Transverse colon (tissue), 4 donors: ENCODE data around the gene ABRACL. TPM values are rescaled to one million over a fixed set of nuclear protein-coding genes. Genes with fewer than 3 reads are reported as not detected.

Experiments
- DNase-seq: peaks from one replicate; pipeline ENCODE4 v3.0.0-alpha.2; 2019
- H3K27ac ChIP-seq, 4 donors: fragments of 200-600 bp; sonication (generic); 2 replicates each; pipeline ENCODE4 v1.5.1; 2016 to 2018; ENCODE audit warnings: inconsistent platforms in 4 of 4
- H3K27me3 ChIP-seq: fragments of 200-600 bp; sonication (generic); 2 replicates; pipeline ENCODE4 v1.5.1; 2017; ENCODE audit warnings: inconsistent platforms
- H3K36me3 ChIP-seq, 4 donors: fragments of 200-600 bp; sonication (generic); 2 replicates each; pipeline ENCODE4 v1.5.1; 2017 to 2019; ENCODE audit warnings: inconsistent platforms in 4 of 4
- H3K4me1 ChIP-seq, 4 donors: fragments of 200-600 bp; sonication (generic); 2 replicates each; pipeline ENCODE4 v1.5.1; 2017 to 2020; ENCODE audit warnings: inconsistent platforms in 4 of 4
- H3K4me3 ChIP-seq, 4 donors: fragments of 200-600 bp; sonication (generic); 1 replicate in 1 of 4; 2 replicates in 3 of 4; pipeline versions ENCODE4 v1.5.1 to v1.6.1; 2017 to 2019; ENCODE audit warnings: inconsistent platforms in 4 of 4
- H3K9me3 ChIP-seq, 2 donors: fragments of 200-600 bp; sonication (generic); 2 replicates each; pipeline ENCODE4 v1.5.1; 2017 to 2019; ENCODE audit warnings: inconsistent platforms in 2 of 2
- EP300 ChIP-seq: sonication (generic); formaldehyde crosslinking; IDR thresholded peaks from one replicate; pipeline ENCODE4 v1.6.1; 2017; ENCODE audit warnings: antibody characterized with exemption, low read depth
- POLR2A ChIP-seq: fragments of 450-650 bp; IDR thresholded peaks from one replicate; pipeline ENCODE4 v1.6.1; 2016; ENCODE audit warnings: antibody characterized with exemption, mild to moderate bottlenecking, moderate library complexity
- POLR2AphosphoS5 ChIP-seq, 3 donors: sonication (generic); formaldehyde crosslinking; IDR thresholded peaks; one replicate each; pipeline ENCODE4 v1.6.1; 2016; ENCODE audit warnings: antibody characterized with exemption in 3 of 3
- WGBS, 2 donors: methylation state at CpG; one replicate each; pipeline ENCODE4 v1.1.5; 2018; ENCODE audit warnings: low coverage in 1 of 2; 5-methylcytosine and 5-hydroxymethylcytosine counted together
- in situ Hi-C, 4 donors: fragments of 200-750 bp; cut with MboI; loops; one replicate each; pipeline versions ENCODE4 v1.15.0 to v1.15.1; 2017; ENCODE audit warnings: low sequenced_read_pairs in 3 of 4, low pct_ligation_motif_present in 1 of 4, low pct_unique_long_range_greater_than_20kb in 1 of 4
- intact Hi-C: fragments of 100-400 bp; cut with DNase I; formaldehyde crosslinking; loops from one replicate; pipeline ENCODE4 v1.15.1; 2023; ENCODE audit warnings: low total_unique reads
- total RNA-seq, 4 donors: library from RNA; depleted of rRNA; stranded (reverse); fragments of >200 nt; gene quantifications; one replicate each; pipeline ENCODE4 v1.1.0, GENCODE V29; 2016
- TF ChIP-seq, protein P1 (sequence below), 5 experiments: fragments of 200-600 bp in 3 of 5; fragments of 450-650 bp in 2 of 5; sonication (generic) in 3 of 5; IDR thresholded peaks; 1 replicate in 2 of 5; 2 replicates in 3 of 5; pipeline ENCODE4 v1.5.1; 2016 to 2017; ENCODE audit warnings: antibody characterized with exemption in 5 of 5, inconsistent platforms in 3 of 5, mild to moderate bottlenecking in 2 of 5, moderate library complexity in 1 of 5

ABRACL gene
- total RNA-seq, 4 donors from 2014 or later: 26.2 to 73.5 (median 60.2) TPM; not detected in 1

DNA sequence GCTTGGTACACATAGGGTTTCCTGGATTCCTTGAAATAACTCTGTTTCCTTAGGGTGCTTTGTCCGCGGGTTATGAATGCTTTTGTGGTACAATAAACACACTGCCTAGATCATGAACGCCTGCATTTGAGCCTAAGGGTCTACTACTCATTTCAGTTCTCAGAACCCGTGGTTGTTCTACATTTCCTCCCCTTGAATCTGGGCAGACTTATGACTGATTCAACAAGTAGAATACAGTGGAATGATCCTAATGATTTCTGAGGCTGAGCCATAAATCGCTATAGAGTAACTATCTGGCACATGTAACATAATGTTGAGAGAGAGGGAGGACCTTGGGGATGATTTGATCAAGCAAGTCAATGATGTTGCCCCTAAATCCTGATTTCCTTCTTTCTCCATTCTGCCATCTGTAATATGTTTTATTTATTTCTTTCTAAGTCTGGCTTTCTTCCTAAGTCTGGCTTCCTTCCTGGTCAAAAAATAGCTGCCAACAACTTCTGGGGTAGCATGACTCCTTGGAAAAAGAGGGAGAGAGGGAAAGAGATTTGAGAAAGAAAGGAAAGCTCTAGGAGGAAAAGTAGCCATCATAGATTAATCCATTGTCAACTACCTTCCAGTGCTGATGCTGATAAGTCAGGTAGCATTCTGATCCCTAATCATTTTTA is 23.0 kb downstream of the ABRACL start:
- no peak overlapping the region for H3K27ac ChIP-seq
- no peak for DNase-seq
- no peak overlapping the region for H3K4me3 ChIP-seq
- H3K9me3 ChIP-seq: no peaks in the 10 kb centered on the region
- TF ChIP-seq POLR2AphosphoS5 (IDR thresholded peaks at IDR 0.05) (no peak), POLR2A (no peak), EP300 (no peak)
- TF ChIP-seq, protein P1, sequence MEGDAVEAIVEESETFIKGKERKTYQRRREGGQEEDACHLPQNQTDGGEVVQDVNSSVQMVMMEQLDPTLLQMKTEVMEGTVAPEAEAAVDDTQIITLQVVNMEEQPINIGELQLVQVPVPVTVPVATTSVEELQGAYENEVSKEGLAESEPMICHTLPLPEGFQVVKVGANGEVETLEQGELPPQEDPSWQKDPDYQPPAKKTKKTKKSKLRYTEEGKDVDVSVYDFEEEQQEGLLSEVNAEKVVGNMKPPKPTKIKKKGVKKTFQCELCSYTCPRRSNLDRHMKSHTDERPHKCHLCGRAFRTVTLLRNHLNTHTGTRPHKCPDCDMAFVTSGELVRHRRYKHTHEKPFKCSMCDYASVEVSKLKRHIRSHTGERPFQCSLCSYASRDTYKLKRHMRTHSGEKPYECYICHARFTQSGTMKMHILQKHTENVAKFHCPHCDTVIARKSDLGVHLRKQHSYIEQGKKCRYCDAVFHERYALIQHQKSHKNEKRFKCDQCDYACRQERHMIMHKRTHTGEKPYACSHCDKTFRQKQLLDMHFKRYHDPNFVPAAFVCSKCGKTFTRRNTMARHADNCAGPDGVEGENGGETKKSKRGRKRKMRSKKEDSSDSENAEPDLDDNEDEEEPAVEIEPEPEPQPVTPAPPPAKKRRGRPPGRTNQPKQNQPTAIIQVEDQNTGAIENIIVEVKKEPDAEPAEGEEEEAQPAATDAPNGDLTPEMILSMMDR (IDR thresholded peaks at IDR 0.05): no peak
- intact Hi-C loops: no loop called here
- H3K4me1 ChIP-seq: no peaks in the 10 kb centered on the region
- no peaks in the 10 kb centered on the region for H3K36me3 ChIP-seq
- in situ Hi-C loops: no loop called here
- 50 to 74% methylated on average over 2 to 5 of the region's 5 CpGs for WGBS, 2 donors
- no peaks in the 10 kb centered on the region for H3K27me3 ChIP-seq

DNA sequence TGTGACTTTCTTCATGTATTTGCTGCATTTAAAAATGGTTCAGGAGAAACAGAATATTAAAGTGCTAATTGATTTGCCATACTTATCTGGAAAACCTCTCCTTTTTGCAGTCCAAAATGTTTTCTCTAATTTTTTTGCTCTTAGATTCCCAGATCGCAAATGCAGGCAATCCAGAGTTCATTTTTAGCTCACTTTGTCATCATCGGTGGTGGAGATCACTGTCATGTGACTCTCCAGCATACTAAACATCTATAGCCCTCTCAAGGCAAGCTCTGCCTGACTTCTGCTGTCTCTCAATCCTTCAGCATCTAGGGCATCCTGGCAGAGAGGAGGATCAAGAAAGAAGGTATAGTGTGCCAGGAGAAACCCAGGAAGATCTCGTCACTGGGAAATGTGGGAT is 24.8 kb downstream of the ABRACL start:
- DNase-seq: no peak
- TF ChIP-seq POLR2AphosphoS5 (IDR thresholded peaks at IDR 0.05) (no peak), POLR2A (no peak), EP300 (no peak)
- TF ChIP-seq, protein P1 (IDR thresholded peaks at IDR 0.05): no peak
- no peak overlapping the region for H3K4me3 ChIP-seq
- in situ Hi-C loops: no loop called here
- intact Hi-C loops: no loop called here
- H3K36me3 ChIP-seq: no peaks in the 10 kb centered on the region
- WGBS, 2 donors: 58 to 75% methylated on average over 3 of the region's 3 CpGs
- H3K4me1 ChIP-seq: no peaks in the 10 kb centered on the region
- no peaks in the 10 kb centered on the region for H3K9me3 ChIP-seq
- H3K27me3 ChIP-seq: no peaks in the 10 kb centered on the region
- no peak overlapping the region for H3K27ac ChIP-seq

DNA sequence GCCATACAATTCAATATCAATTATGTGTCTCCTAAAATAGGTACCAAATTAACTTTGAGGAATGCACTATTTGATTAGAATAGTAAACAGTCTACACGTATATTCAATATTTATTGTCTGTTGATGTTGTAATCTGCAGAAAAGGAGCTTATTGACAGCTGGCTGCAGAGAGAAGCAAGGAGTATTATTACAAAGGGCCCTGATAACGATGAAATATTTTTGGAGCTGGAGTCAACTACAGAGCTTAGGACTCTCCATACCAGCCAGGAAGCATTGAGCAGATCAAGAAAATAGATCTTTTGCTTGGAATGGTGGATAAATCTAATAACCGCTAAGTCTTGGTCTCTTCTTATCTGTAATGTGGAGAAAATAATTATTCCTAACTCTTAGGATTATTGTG is 25.5 kb downstream of the ABRACL start:
- Histone ChIP-seq H3K4me1 (no peaks in the 10 kb centered on the region), H3K27ac (no peak overlapping the region), H3K27me3 (no peaks in the 10 kb centered on the region), H3K36me3 (no peaks in the 10 kb centered on the region), H3K9me3 (no peaks in the 10 kb centered on the region), H3K4me3 (no peak overlapping the region)
- TF ChIP-seq POLR2A (no peak), EP300 (no peak), POLR2AphosphoS5 (IDR thresholded peaks at IDR 0.05) (no peak)
- TF ChIP-seq, protein P1 (IDR thresholded peaks at IDR 0.05): no peak
- no peak for DNase-seq
- intact Hi-C loops (no loop called here), in situ Hi-C loops (no loop called here)
- WGBS, 2 donors: 68 to 81% methylated on average over 2 to 3 of the region's 3 CpGs

DNA sequence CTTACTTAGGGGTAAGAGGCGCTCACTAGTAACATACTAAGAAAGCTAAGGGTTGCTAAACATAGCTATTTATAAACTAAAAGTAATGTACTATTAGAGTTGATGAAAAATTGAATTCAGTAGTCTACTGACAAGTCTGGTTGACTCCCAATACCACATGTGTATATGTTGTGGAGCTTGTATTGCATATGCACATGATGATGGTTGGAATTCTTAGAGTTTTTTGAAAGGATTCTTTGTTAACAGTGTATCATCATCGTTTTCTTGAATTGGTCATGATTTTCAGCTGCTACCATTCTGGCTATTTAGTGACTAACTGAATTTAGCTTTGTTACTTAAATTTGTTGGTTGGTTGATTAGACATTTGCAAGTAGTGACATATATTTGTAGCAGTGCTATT is 27.2 kb downstream of the ABRACL start:
- Histone ChIP-seq H3K36me3 (no peaks in the 10 kb centered on the region), H3K9me3 (no peaks in the 10 kb centered on the region), H3K4me1 (no peaks in the 10 kb centered on the region), H3K4me3 (no peak overlapping the region), H3K27me3 (no peaks in the 10 kb centered on the region), H3K27ac (no peak overlapping the region)
- intact Hi-C loops (no loop called here), in situ Hi-C loops (no loop called here)
- WGBS, 2 donors: 92 to 93% methylated on average over 2 of the region's 2 CpGs
- no peak for TF ChIP-seq POLR2A
- no peak for TF ChIP-seq POLR2AphosphoS5 (IDR thresholded peaks at IDR 0.05)
- no peak for DNase-seq

DNA sequence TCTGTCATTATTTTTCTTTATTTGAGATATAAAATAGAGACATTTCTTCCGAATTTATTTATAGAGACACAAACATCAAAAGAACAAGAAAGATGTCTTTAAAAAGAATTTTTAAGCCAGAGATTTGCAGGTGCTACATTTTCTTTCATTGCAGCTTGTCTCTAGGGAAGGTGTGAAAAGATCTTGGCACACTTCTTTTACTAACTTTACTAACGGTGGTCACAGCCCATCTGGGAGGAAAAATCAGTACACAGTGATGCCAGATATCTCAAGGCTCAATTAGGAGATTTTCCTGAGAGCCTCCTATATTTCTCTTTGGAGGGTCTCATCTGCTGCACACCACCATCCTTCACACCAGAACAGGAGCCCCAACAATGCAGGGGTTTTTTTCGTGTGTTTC is 29.5 kb downstream of the ABRACL start:
- in situ Hi-C loops: no loop called here
- Histone ChIP-seq H3K4me1 (no peaks in the 10 kb centered on the region), H3K4me3 (no peak overlapping the region), H3K27me3 (no peaks in the 10 kb centered on the region), H3K27ac (no peak overlapping the region), H3K9me3 (no peaks in the 10 kb centered on the region), H3K36me3 (no peaks in the 10 kb centered on the region)
- 72 to 83% methylated on average over 3 of the region's 3 CpGs for WGBS, 2 donors
- DNase-seq: no peak
- TF ChIP-seq EP300 (no peak), POLR2AphosphoS5 (IDR thresholded peaks at IDR 0.05) (no peak), POLR2A (no peak)
- TF ChIP-seq, protein P1 (IDR thresholded peaks at IDR 0.05): no peak
- intact Hi-C loops: no loop called here
